Fibroblast of pulmonary artery (primary cell): ENCODE data around the gene STYX.

Experiments used
- DNase-seq: peaks from one replicate; pipeline ENCODE4 v3.0.0-alpha.2; 2010; ENCODE audit warnings: low read depth
- H3K4me3 ChIP-seq: replicated peaks from 2 replicates; pipeline ENCODE4 v1.5.1; 2011; ENCODE audit warnings: low read depth, mild to moderate bottlenecking, control low read depth, low read length, moderate library complexity
- TF ChIP-seq, protein P1 (sequence below): IDR thresholded peaks from 2 replicates; pipeline ENCODE4 v1.5.1; 2011; ENCODE audit warnings: mild to moderate bottlenecking, control low read depth, low read length, inconsistent platforms; ENCODE audit errors: missing control alignments

Gene STYX

DNA sequence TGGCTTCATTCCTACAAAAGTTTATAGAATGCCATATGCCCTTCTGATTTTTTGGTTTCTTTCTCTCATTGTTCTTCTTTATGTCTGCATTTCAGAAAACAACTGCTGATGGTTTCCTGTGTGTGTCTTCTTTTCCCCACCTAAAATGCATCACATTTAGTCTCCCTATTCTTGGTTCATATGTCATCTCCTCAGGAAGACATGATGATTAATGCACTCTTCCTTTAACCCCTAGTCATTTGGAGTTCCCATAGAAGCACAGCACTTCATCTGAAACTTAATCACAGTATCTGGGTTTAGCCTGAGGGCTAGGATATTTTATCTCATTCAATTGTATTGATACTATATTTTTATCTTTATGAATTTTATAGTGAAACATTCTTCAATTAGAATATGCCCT is 39.9 kb downstream of the STYX start:
- no peak overlapping the region for H3K4me3 ChIP-seq
- TF ChIP-seq, protein P1, sequence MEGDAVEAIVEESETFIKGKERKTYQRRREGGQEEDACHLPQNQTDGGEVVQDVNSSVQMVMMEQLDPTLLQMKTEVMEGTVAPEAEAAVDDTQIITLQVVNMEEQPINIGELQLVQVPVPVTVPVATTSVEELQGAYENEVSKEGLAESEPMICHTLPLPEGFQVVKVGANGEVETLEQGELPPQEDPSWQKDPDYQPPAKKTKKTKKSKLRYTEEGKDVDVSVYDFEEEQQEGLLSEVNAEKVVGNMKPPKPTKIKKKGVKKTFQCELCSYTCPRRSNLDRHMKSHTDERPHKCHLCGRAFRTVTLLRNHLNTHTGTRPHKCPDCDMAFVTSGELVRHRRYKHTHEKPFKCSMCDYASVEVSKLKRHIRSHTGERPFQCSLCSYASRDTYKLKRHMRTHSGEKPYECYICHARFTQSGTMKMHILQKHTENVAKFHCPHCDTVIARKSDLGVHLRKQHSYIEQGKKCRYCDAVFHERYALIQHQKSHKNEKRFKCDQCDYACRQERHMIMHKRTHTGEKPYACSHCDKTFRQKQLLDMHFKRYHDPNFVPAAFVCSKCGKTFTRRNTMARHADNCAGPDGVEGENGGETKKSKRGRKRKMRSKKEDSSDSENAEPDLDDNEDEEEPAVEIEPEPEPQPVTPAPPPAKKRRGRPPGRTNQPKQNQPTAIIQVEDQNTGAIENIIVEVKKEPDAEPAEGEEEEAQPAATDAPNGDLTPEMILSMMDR: no peak
- DNase-seq: no peak

DNA sequence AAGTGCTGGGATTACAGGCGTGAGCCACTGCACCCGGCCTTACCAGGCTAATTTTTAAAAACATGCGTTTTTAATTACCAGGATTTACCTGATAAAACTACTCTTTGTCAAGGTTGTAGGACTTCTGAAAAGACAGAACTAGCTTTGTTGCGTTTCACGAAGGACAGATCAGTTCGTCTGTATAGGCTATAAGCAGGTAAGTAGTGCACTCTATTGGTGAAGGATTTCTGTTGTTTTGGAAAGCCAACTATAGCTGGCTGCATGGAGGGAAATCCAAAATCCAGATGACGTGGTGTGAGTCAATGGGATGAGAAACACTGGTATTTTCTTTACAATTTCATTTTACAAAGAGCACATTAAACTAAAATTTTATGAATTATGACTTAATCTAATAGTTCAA is 46.9 kb downstream of the STYX start:
- no peak for DNase-seq
- no peak overlapping the region for H3K4me3 ChIP-seq
- TF ChIP-seq, protein P1: no peak

DNA sequence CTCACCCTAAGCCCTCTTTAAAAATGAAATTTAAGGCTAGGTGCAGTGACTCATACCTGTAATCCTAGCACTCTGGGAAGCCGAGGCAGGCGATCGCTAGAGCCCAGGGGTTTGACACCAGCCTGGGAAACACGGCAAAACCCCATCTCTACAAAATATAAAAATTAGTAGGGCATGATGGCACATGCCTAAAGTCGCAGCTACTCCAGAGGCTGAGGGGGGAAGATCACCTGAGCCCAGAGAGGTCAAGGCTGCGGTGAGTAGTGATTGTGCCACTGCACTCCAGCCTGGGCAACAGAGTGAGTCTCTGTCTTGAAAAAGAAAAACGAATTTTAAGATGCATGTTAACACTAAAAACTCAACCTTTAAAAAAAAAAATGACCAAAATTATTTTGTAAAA is 48.7 kb downstream of the STYX start:
- TF ChIP-seq, protein P1: no peak
- H3K4me3 ChIP-seq: no peak overlapping the region
- no peak for DNase-seq

DNA sequence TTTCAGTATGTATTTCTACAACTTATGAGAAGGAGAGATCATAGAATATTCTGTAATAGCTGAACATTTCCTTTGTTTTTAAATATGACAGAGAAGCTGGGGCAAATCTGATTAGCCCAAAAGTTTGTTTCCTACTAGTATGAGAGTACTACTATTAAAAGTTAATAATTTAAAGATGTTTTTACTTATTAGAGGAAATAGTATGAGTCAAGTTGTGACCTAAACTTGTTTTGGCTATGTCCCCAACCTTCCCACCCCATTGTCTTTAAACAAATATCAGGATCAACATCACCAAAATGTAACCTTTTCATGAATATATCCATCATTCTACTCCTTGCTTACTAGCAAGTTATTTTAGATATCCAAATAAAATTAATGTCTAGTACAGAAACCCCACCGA is 50.9 kb downstream of the STYX start:
- peak; percentile 23 for DNase-seq
- no peak overlapping the region for H3K4me3 ChIP-seq
- TF ChIP-seq, protein P1: no peak

DNA sequence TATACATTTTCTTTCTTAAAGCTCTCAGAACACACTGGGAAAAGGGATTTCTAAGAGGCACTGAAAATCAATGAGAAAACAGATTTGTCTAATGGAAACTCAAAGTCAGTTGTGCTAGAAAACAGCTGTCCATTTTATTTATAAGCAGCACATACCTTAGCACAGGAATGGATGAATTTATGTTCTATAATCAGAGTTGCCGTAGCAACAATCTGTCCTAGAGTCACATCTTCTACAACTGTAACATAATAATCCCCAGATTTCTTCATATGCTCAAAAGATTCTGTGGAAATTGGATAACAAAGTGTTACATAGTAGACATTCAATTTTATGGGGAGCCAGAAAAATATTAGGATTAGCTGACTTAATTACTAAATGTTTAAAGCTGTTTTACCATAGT is 51.7 kb downstream of the STYX start:
- peak; percentile 27 for DNase-seq
- TF ChIP-seq, protein P1: no peak
- H3K4me3 ChIP-seq: no peak overlapping the region

DNA sequence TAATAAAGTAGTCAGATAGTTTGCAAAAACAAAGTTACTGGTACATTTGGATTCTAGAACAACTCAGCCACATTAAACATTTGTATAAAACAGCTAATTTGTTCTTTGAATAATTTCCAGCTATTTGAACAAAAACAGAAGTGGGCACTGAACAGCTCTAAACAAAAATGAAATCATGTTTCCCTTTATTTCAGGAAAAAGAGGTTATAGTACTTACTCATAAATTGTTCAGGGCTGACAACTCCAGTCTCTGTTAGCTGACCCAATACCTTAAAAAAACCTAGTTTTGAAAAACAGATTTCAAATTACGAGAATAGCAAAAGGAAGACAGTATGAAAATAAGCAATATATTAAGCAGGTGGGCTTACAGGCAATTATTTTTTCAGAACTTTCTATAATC is 53.2 kb downstream of the STYX start:
- no peak overlapping the region for H3K4me3 ChIP-seq
- TF ChIP-seq, protein P1: no peak
- no peak for DNase-seq

DNA sequence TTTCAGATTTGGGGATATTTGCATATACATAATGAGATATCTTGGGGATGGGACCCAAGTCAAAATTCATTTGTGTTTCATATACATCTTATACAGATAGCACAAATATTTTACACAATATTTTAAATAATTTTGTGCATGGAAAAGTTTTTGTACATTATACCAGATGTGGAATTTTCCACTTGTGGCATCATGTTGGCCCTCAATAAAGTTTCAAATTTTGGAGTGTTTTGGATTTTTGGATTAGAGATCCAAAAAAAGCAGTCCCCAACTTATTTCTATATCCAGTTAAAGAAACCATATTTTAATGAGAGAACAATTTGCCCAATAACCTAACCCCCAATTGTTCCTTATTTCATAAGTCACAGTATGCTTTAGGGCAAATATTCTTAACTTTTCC is 56.9 kb downstream of the STYX start:
- TF ChIP-seq, protein P1: no peak
- no peak overlapping the region for H3K4me3 ChIP-seq
- no peak for DNase-seq
